KMS-11 (cell line): ENCODE measurements around the gene NAT9.

ENCODE experiments used
- H2AFZ ChIP-seq: fragments of 200-600 bp; sonication (generic); 2 replicates; pipeline ENCODE4 v1.6.1; 2016; ENCODE audit warnings: antibody characterized with exemption, mixed run types, low read depth
- H3K27ac ChIP-seq: fragments of 200-600 bp; sonication (generic); 2 replicates; pipeline ENCODE4 v1.6.1; 2016; ENCODE audit warnings: mild to moderate bottlenecking, mixed run types
- H3K27me3 ChIP-seq: fragments of 200-600 bp; sonication (generic); 2 replicates; pipeline ENCODE4 v1.6.1; 2017; ENCODE audit warnings: mild to moderate bottlenecking, low read depth, mixed run types, moderate library complexity; ENCODE audit not compliant: insufficient read depth
- H3K36me3 ChIP-seq: fragments of 200-600 bp; sonication (generic); 2 replicates; pipeline ENCODE4 v1.6.1; 2017; ENCODE audit warnings: mild to moderate bottlenecking, mixed run types; ENCODE audit not compliant: insufficient read depth
- H3K4me1 ChIP-seq: fragments of 200-600 bp; sonication (generic); 2 replicates; pipeline ENCODE4 v1.6.1; 2016; ENCODE audit warnings: mild to moderate bottlenecking, low read depth, mixed run types; ENCODE audit not compliant: poor library complexity, severe bottlenecking
- H3K4me2 ChIP-seq: fragments of 200-600 bp; sonication (generic); 2 replicates; pipeline ENCODE4 v1.7.0; 2016; ENCODE audit warnings: mild to moderate bottlenecking, mixed run types
- H3K4me3 ChIP-seq: fragments of 200-600 bp; sonication (generic); IDR thresholded peaks from 2 replicates; pipeline ENCODE4 v1.6.1; 2017; ENCODE audit warnings: low read depth, low read length, mixed read lengths; ENCODE audit not compliant: insufficient read depth
- H3K79me2 ChIP-seq: fragments of 200-600 bp; sonication (generic); 2 replicates; pipeline ENCODE4 v1.6.1; 2016; ENCODE audit warnings: low read depth, mixed run types; ENCODE audit not compliant: insufficient read depth
- H3K9ac ChIP-seq: fragments of 200-600 bp; sonication (generic); 2 replicates; pipeline ENCODE4 v1.6.1; 2016; ENCODE audit warnings: mild to moderate bottlenecking, mixed run types
- H4K20me1 ChIP-seq: fragments of 200-600 bp; sonication (generic); 2 replicates; pipeline ENCODE4 v1.6.1; 2016; ENCODE audit warnings: mild to moderate bottlenecking, mixed run types; ENCODE audit not compliant: insufficient read depth
- TF ChIP-seq, protein P1 (sequence below): fragments of 200-600 bp; sonication (generic); conservative IDR thresholded peaks from 2 replicates; pipeline ENCODE4 v1.6.1; 2017; ENCODE audit warnings: low read depth, mild to moderate bottlenecking, antibody characterized with exemption, low read length, moderate library complexity, mixed read lengths

The NAT9 gene

GRCh38 chr17:74759243-74759801 is 16.8 kb downstream of the NAT9 start:
- Histone ChIP-seq H3K4me3 (no peak overlapping the region), H3K36me3 (no peaks in the 10 kb centered on the region), H2AFZ (no peak overlapping the region), H3K4me2 (peak overlapping the region; percentile 100), H3K4me1 (peaks cover 80% of the 10 kb centered on the region), H4K20me1 (peaks cover 30% of the 10 kb centered on the region; the same call in 1 of the 2 replicates), H3K9ac (peak overlapping the region; percentile 26; the same call in 1 of the 2 replicates), H3K27ac (peak overlapping the region; percentile 66), H3K79me2 (peaks cover 100% of the 10 kb centered on the region), H3K27me3 (no peaks in the 10 kb centered on the region)
- TF ChIP-seq, protein P1, sequence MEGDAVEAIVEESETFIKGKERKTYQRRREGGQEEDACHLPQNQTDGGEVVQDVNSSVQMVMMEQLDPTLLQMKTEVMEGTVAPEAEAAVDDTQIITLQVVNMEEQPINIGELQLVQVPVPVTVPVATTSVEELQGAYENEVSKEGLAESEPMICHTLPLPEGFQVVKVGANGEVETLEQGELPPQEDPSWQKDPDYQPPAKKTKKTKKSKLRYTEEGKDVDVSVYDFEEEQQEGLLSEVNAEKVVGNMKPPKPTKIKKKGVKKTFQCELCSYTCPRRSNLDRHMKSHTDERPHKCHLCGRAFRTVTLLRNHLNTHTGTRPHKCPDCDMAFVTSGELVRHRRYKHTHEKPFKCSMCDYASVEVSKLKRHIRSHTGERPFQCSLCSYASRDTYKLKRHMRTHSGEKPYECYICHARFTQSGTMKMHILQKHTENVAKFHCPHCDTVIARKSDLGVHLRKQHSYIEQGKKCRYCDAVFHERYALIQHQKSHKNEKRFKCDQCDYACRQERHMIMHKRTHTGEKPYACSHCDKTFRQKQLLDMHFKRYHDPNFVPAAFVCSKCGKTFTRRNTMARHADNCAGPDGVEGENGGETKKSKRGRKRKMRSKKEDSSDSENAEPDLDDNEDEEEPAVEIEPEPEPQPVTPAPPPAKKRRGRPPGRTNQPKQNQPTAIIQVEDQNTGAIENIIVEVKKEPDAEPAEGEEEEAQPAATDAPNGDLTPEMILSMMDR: peak; percentile 38; the same call in 1 of the 2 replicates

DNA sequence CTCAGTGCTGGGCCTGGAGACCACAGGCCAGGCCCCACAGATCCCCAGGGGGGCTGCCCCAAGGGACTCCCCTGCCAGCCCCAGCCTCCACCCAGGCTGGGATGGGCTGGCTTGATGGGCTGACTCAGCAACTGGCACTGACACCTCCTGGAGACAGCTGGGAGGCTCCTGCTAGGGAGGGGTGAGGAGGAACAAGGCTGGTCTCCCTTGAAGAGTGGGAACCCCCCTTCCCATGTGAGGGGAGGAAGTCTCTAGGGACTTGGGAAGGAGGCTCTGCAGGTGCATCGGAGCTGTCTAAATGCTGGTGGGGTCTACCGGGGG is 17.3 kb downstream of the NAT9 start:
- H3K9ac ChIP-seq: peak overlapping the region; percentile 26; the same call in 1 of the 2 replicates
- H3K4me1 ChIP-seq: peaks cover 85% of the 10 kb centered on the region
- no peaks in the 10 kb centered on the region for H3K36me3 ChIP-seq
- TF ChIP-seq, protein P1: no peak
- H3K4me2 ChIP-seq: peak overlapping the region; percentile 100
- H3K79me2 ChIP-seq: peaks cover 99% of the 10 kb centered on the region
- no peak overlapping the region for H2AFZ ChIP-seq
- H3K27ac ChIP-seq: peak overlapping the region; percentile 66
- no peaks in the 10 kb centered on the region for H3K27me3 ChIP-seq
- H4K20me1 ChIP-seq: peaks cover 30% of the 10 kb centered on the region; the same call in 1 of the 2 replicates
- no peak overlapping the region for H3K4me3 ChIP-seq

DNA sequence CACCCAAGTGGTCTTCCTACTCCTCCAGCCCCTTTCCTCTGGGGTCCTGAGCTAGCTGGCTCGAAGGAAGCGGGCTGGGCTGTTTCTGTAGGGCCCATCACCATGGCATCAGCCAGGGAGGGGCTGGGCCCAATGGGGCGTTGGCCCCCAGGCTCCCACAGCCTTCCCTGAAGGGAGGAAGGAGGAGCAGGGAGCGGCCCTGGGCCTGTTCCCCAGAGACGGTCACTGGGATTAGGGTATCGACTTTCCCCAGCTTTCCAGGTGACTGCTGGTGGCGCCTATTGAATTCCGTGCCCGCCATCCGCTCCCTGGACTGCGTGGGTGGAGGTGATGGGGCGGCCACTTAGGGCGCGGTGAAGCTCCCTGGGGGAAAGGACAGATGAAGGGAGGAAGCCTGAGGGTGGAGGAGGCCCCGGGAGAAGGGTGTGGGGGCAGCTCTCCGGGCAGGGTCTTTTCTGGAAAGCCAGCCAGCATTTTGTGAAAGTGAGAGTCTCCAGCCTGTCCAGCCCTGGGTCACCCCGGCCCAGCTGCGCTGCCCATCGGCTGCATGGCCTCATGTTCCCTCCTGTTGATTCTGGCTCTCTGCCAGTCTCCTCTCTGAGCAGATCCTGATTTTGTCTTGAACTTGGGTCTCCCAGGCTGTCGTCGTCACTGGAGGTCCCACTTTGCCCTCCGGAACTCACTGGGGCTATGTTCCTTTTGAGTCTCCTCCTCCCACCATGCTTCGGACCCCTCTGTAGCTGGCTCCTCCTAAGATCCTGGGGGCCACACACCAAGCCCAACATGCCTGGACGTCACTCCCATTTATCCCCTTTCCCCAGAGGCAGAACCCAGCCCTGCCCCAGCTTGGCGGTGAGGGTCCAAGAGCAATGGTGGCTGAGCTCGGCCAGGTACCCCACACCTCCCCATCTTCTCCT is 18.0 kb downstream of the NAT9 start:
- H3K36me3 ChIP-seq: no peaks in the 10 kb centered on the region
- H3K9ac ChIP-seq: peak overlapping the region; percentile 26; the same call in 1 of the 2 replicates
- no peak overlapping the region for H2AFZ ChIP-seq
- H4K20me1 ChIP-seq: peaks cover 30% of the 10 kb centered on the region; the same call in 1 of the 2 replicates
- no peak overlapping the region for H3K4me3 ChIP-seq
- H3K79me2 ChIP-seq: peaks cover 99% of the 10 kb centered on the region
- no peaks in the 10 kb centered on the region for H3K27me3 ChIP-seq
- peak overlapping the region; percentile 100 for H3K4me2 ChIP-seq
- peak overlapping the region; percentile 66 for H3K27ac ChIP-seq
- TF ChIP-seq, protein P1: no peak
- peaks cover 91% of the 10 kb centered on the region for H3K4me1 ChIP-seq

DNA sequence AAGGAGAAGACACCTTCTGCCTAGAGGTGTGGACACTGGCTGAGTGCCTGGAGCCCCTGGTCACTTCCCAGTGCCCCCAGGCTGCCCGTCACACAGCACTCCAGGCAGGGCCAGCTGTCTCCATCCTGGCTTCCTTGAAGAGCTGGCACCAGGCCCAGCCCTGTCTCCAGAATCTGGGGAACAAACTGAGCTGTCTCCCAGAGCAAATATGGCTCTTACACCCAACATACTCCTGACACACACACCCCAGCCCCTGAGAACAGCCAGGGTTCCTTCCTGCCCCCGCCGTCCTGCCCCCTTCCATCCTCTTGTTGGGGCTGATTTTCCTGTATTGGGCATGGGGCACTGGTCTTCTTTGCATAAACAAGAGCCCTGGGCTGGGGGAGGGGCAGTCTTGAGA is 18.6 kb downstream of the NAT9 start:
- TF ChIP-seq, protein P1: no peak
- H2AFZ ChIP-seq: no peak overlapping the region
- H3K9ac ChIP-seq: no peak overlapping the region; the same call in 1 of the 2 replicates
- peak overlapping the region; percentile 66; the same call in 1 of the 2 replicates for H3K27ac ChIP-seq
- no peaks in the 10 kb centered on the region; the same call in 1 of the 2 replicates for H3K36me3 ChIP-seq
- H3K4me1 ChIP-seq: peaks cover 92% of the 10 kb centered on the region
- peak overlapping the region; percentile 100 for H3K4me2 ChIP-seq
- H3K79me2 ChIP-seq: peaks cover 99% of the 10 kb centered on the region
- H3K27me3 ChIP-seq: no peaks in the 10 kb centered on the region
- no peak overlapping the region for H3K4me3 ChIP-seq
- H4K20me1 ChIP-seq: peaks cover 30% of the 10 kb centered on the region; the same call in 1 of the 2 replicates
